NB4 (cell line): ENCODE measurements around the gene TELO2.

ENCODE experiments used
- CTCF ChIP-seq: IDR thresholded peaks from one replicate; pipeline ENCODE4 v1.5.1; 2012; ENCODE audit warnings: low read depth, low read length
- MAX ChIP-seq: IDR thresholded peaks from 2 replicates; pipeline ENCODE4 v1.6.1; 2011; ENCODE audit warnings: low read depth, low read length
- MYC ChIP-seq: IDR thresholded peaks from 2 replicates; pipeline ENCODE4 v1.6.1; 2011; ENCODE audit warnings: low read depth, low read length
- POLR2A ChIP-seq: IDR thresholded peaks from 2 replicates; pipeline ENCODE4 v1.6.1; 2011; ENCODE audit warnings: mild to moderate bottlenecking; ENCODE audit not compliant: insufficient read length; ENCODE audit errors: extremely low read depth

GRCh38 chr16:1443980-1444729 is 49.0 kb upstream of the TELO2 start, which contains the start of gene CCDC154:
- TF ChIP-seq POLR2A (no peak), CTCF (no peak), MAX (no peak), MYC (no peak; the same call in 1 of the 2 replicates)
